ENCODE data around the gene TMEM100.

The TMEM100 gene

DNA sequence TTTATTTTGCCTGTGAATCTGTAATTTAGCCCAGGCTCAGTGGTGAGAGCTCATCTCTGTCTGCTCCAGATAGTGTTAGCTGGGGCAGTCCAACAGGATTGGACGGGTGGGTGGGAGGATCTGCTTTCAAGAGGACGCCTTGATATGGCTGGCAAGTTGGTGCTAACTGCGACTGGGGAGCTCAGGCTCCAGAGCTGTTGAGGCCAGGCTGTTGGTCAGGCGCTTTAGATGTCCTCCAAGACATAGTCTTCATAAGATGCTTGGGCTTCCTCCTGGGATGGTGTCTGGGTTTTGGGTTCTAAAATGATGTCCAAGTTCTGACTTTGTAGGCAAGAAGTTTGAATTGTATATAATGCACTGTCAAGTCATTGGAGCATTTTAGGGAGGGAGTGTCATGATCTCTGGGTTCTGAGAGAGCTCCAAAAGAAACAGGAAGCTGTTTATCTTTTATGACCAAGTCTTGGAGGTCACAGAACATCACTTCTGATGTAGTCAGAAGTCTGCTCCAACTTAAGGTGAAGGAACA lies 15.4 kb upstream of the TMEM100 start:
- H3K4me3 ChIP-seq (replicated peaks; ENCODE audit: low read depth, low read length) = no peak overlapping the region
- no peak for DNase-seq (ENCODE audit: low read depth)
- TF ChIP-seq, protein P1, sequence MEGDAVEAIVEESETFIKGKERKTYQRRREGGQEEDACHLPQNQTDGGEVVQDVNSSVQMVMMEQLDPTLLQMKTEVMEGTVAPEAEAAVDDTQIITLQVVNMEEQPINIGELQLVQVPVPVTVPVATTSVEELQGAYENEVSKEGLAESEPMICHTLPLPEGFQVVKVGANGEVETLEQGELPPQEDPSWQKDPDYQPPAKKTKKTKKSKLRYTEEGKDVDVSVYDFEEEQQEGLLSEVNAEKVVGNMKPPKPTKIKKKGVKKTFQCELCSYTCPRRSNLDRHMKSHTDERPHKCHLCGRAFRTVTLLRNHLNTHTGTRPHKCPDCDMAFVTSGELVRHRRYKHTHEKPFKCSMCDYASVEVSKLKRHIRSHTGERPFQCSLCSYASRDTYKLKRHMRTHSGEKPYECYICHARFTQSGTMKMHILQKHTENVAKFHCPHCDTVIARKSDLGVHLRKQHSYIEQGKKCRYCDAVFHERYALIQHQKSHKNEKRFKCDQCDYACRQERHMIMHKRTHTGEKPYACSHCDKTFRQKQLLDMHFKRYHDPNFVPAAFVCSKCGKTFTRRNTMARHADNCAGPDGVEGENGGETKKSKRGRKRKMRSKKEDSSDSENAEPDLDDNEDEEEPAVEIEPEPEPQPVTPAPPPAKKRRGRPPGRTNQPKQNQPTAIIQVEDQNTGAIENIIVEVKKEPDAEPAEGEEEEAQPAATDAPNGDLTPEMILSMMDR (IDR thresholded peaks at IDR 0.05; ENCODE audit: low read length, missing control alignments) = no peak

DNA sequence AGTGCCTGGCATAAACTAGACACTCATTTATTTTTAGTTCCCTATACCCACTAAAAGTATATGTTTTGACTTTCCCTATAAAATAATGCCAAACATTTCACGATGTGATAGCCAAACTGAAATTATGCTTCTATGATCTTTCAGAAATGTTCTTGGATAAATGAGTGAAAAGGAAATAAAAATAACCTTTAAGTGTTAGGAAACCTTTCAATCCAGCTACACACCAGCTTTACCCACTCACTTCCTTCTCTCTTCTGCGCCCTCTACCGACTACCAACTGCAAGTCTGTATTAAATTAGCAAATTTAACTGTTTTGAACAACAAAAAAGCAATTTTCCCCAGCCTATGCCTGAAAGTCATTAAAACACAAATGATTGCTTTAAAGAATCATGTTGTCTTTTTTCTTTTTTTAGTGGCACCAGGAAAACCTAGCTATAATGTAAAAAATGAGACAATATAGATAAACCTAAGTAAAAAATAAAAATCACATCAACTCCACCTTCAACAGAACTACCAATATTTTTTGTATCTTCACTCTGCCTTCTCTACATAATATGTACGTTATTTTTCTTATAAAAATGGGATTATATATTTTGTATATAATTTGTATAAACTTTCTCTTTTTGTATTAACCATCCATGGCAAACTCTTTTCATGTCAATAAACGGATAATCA lies 13.2 kb upstream of the TMEM100 start:
- DNase-seq (ENCODE audit: low read depth) = peak; percentile 75
- TF ChIP-seq, protein P1 (IDR thresholded peaks at IDR 0.05; ENCODE audit: low read length, missing control alignments) = peak; percentile 88
- H3K4me3 ChIP-seq (replicated peaks; ENCODE audit: low read depth, low read length) = no peak overlapping the region

DNA sequence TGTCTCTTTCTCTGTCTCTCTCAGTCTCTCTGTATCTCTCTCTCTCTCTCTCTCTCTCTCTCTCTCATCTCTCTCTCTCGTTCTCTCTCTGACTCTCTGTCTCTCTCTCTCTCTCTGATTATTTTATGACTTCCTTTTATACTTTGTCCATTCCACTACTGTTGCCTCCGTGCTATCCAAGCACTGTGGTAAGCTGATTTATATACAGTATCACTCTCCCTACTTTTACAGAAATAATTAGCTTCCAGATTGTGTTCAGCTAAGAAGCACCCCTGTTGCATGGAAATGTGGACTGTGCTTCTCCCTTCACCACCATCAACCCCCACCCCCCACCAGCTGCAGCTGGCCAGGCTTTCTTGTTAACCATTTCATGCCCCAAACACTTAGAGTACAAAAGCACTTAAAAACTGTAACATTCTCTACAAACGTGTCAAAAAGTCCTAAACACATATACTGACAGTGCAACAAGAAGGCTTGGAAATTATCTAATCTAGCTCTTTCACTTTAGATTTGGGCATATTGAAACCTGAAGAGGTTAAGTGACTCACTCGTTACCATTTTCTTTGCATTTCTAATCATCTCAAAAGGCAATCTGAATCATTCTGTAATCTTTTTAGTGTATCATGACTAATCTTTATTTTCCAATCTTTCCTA lies 11.6 kb upstream of the TMEM100 start:
- DNase-seq (ENCODE audit: low read depth) = no peak
- H3K4me3 ChIP-seq (replicated peaks; ENCODE audit: low read depth, low read length) = no peak overlapping the region
- TF ChIP-seq, protein P1 (IDR thresholded peaks at IDR 0.05; ENCODE audit: low read length, missing control alignments) = no peak

DNA sequence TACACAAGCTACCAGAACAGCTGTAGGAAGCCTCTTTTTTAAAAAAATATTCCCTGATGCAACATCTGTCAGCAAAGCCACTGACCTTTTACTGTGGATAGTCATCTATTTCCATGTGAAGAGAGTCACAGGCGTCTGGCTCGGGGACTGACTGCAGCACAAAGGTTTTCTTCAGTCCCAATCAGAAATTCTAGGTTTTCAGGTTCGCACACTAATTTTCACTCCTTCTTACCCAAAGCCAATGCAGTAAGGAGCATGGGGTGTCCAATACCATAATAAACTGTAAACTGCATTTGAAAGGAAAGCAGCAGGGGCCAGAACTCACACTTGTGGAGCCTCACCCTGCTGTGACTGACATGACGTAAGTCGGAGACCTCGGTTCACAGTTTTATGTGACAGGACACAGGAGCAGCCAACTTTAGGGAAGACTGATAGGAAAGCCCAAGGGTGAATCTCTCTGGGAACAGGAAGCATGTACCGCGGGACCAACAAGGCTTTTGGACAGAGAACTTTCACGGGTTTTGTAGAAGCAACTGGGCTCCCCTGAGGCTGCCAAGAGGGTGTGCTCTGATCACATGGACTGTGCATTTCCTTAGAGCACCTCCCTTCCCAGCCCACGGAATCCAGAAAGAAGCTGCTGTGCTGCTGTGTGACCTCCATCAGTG lies 9.1 kb upstream of the TMEM100 start:
- TF ChIP-seq, protein P1 (IDR thresholded peaks at IDR 0.05; ENCODE audit: low read length, missing control alignments) = no peak
- peak; percentile 60 for DNase-seq (ENCODE audit: low read depth)
- peak overlapping the region; percentile 15 for H3K4me3 ChIP-seq (replicated peaks; ENCODE audit: low read depth, low read length)

DNA sequence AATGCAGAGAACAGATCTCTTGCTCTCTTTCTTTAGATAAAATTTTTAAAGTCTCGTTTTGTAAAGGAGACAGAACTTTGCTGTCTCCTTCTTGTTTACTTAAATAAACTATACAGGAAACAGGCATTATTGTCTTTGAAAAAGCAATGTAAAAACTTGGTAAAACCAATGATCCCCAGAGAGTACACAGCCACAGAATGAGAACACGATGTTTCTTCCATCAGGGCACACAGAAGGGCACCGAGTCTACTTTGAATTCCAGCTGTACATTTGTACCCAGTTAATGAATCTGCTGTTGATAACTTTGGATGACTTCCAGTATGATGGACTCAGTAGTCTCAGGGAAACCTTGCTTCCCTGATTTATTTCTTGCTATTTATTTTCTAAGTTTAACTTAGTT lies 8.1 kb upstream of the TMEM100 start:
- H3K4me3 ChIP-seq (replicated peaks; ENCODE audit: low read depth, low read length) = peak overlapping the region; percentile 8
- TF ChIP-seq, protein P1 (IDR thresholded peaks at IDR 0.05; ENCODE audit: low read length, missing control alignments) = no peak
- no peak for DNase-seq (ENCODE audit: low read depth)

DNA sequence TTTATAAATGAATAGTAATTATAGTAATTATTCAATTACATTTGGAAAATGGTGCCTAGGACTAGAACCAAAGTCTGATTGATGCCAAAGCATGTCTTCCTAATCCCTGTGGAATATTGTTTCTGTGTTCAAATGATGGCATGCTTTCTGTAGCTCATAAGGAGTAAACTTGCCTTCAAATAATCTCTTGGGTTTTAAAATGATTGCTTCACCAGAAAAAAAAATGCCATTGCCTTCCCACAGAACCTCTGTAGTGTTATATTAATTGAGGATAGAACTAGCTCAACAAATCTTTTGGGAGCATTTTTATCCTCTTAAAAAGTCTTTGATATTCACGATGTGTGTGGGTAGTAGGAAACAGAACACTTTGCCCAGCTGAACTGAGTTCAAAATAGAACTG lies 7.7 kb upstream of the TMEM100 start:
- TF ChIP-seq, protein P1 (IDR thresholded peaks at IDR 0.05; ENCODE audit: low read length, missing control alignments) = no peak
- H3K4me3 ChIP-seq (replicated peaks; ENCODE audit: low read depth, low read length) = peak overlapping the region; percentile 8
- DNase-seq (ENCODE audit: low read depth) = no peak

All from fibroblast of pulmonary artery (primary cell).